Aorta (tissue), 5 donors: ENCODE results near the gene ASXL3. TPM values are rescaled to one million over a fixed set of nuclear protein-coding genes. Genes with fewer than 3 reads are reported as not detected.

ENCODE experiments used
- ATAC-seq: fragments of 200-7000 bp; cut with Tn5 transposase; one replicate; pipeline ENCODE4 v1.9.1; 2022; ENCODE audit warnings: moderate library complexity; ENCODE audit not compliant: low FRiP score
- DNase-seq, 2 donors: peaks; one replicate each; pipeline ENCODE4 v3.0.0-alpha.2; 2020
- H3K27ac ChIP-seq, 2 donors: one replicate each; pipeline ENCODE4 v1.5.1; 2013; ENCODE audit warnings: low read length in 2 of 2, mild to moderate bottlenecking in 2 of 2, moderate library complexity in 2 of 2, control low read depth in 1 of 2, inconsistent platforms in 1 of 2, low read depth in 1 of 2
- H3K27me3 ChIP-seq, 2 donors: one replicate each; pipeline ENCODE4 v1.6.1; 2013; ENCODE audit warnings: control low read depth in 1 of 2, low read length in 1 of 2, mild to moderate bottlenecking in 1 of 2, moderate library complexity in 1 of 2; ENCODE audit not compliant: insufficient read depth in 2 of 2, control insufficient read depth in 1 of 2
- H3K36me3 ChIP-seq, 2 donors: one replicate each; pipeline ENCODE4 v1.6.1; 2013; ENCODE audit warnings: control low read depth in 1 of 2, low read length in 1 of 2, mild to moderate bottlenecking in 1 of 2; ENCODE audit not compliant: insufficient read depth in 2 of 2, control insufficient read depth in 1 of 2
- H3K4me1 ChIP-seq, 2 donors: one replicate each; pipeline ENCODE4 v1.6.1; 2013; ENCODE audit warnings: low read length in 2 of 2, control low read depth in 1 of 2, mild to moderate bottlenecking in 1 of 2, moderate library complexity in 1 of 2; ENCODE audit not compliant: insufficient read depth in 2 of 2, control insufficient read depth in 1 of 2
- H3K4me3 ChIP-seq, 2 donors: one replicate each; pipeline ENCODE4 v1.5.1; 2013; ENCODE audit warnings: low read length in 2 of 2, control low read depth in 1 of 2, mild to moderate bottlenecking in 1 of 2
- H3K9me3 ChIP-seq: one replicate; pipeline ENCODE4 v1.6.1; 2013; ENCODE audit warnings: mild to moderate bottlenecking, low read length; ENCODE audit not compliant: control insufficient read depth
- WGBS, 2 donors: extraction: QIAGEN DNeasy Blood & Tissue Kit; methylation state at CpG; one replicate each; pipeline ENCODE4 v1.1.7; 2013; 5-methylcytosine and 5-hydroxymethylcytosine counted together
- intact Hi-C, 2 donors: fragments of 100-400 bp; cut with DNase I; formaldehyde crosslinking; loops; one replicate each; pipeline versions ENCODE4 v1.14.2 to v1.15.0; 2022
- polyA plus RNA-seq, 2 donors: library from polyadenylated mRNA; stranded (reverse); fragments of 200-250 nt; gene quantifications; one replicate each; pipeline ENCODE4 v1.2.3, GENCODE V29; 2013
- total RNA-seq, 2 donors: library from RNA; stranded (reverse); fragmentation: NEBNext Ultra II Directional; extraction: Animal tissue kit (Norgen Biotek cat#: 25700); gene quantifications; one replicate each; pipeline ENCODE4 v1.2.1, GENCODE V29; 2021
- donor health status: healthy with polysubstance abuse.
- donor health status: Bipolar disorder and iron deficiency.
- donor health status: DM: no; HTN: no; CAD: no.
- donor health status: DM: no; HTN: no; CAD: no.
- donor health status: DM: yes; HTN: yes; CAD: no.

The ASXL3 gene
- total and polyA plus RNA-seq, 4 donors = 0.38 to 5.1 (median 2.6) TPM

DNA sequence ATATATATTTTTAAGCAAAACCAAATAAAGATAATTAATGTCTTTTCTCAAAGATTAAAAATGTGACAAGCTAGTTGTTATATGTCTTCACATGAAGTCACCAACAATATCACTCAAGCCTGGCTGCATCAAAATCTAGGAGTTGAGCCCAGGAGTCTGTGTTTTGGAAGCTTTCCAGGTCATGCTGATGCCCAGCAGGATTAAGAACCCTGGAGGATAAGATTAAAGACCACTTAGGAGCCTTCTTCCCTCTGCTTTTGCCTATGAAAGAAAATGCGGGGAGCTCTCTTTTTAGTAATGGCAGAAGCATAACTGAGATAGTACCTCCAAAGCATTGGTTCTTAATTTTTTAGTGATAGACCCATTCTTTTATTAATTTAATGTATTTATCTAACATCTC, 157.4 kb downstream of the ASXL3 start:
- Histone ChIP-seq H3K4me3 (no peak overlapping the region), H3K27ac (no peak overlapping the region), H3K9me3 (no peaks in the 10 kb centered on the region), H3K36me3 (peaks cover 0 to 4% of the 10 kb centered on the region in 2 donors), H3K4me1 (no peaks in the 10 kb centered on the region), H3K27me3 (no peaks in the 10 kb centered on the region)
- ATAC-seq = no peak
- WGBS, 2 donors = 87 to 95% methylated on average over 1 of the region's 1 CpG
- intact Hi-C loops = no loop called here
- no peak for DNase-seq

DNA sequence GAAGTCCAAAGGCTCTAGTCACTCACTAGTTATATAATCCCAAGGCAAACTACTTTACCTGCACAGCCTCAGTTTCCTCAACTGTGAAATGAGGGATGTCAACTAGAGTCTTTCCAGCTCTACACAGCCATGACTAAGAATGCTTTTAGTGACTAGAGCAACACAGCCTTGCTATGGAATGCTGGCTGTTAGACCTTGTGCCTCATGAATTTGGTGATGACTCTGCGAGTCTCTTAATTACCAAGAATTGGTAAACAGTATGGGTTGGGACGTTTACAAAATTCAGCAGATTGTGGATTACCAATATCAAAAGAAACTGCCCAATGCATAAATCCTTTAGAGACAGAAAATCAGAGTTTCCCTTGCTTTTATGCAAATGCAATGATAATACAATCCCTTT, 163.7 kb downstream of the ASXL3 start:
- intact Hi-C loops = no loop called here
- no peak for ATAC-seq
- WGBS, 2 donors = 92 to 93% methylated on average over 2 of the region's 2 CpGs

DNA sequence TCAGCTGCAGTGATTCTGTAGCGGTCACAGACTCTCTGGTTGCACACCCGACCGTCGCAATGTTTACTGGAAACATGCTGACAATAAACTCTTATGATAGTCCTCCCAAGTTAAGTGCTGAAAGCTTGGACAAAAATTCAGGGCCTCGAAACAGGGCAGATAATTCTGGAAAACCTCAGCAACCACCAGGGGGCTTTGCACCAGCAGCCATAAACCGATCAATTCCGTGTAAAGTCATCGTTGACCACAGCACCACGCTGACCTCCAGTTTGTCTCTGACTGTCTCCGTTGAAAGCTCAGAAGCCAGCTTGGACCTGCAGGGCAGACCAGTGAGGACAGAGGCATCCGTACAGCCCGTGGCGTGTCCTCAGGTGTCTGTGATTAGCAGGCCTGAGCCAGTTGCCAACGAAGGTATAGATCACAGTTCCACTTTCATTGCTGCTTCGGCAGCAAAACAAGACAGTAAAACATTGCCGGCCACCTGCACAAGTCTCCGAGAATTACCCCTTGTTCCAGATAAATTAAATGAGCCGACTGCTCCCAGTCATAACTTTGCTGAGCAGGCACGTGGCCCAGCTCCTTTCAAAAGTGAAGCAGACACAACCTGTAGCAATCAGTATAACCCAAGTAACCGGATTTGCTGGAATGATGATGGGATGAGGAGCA, 166.1 kb downstream of the ASXL3 start:
- intact Hi-C loops = no loop called here
- ATAC-seq (no peak), DNase-seq (no peak)

More for the DNA sequence above, 163.7 kb downstream of the ASXL3 start:
- DNase-seq = no peak
- Histone ChIP-seq H3K36me3 (peaks cover 5% of the 10 kb centered on the region in 2 donors), H3K27me3 (no peaks in the 10 kb centered on the region), H3K4me3 (no peak overlapping the region), H3K27ac (no peak overlapping the region), H3K4me1 (no peaks in the 10 kb centered on the region), H3K9me3 (no peaks in the 10 kb centered on the region)

DNA sequence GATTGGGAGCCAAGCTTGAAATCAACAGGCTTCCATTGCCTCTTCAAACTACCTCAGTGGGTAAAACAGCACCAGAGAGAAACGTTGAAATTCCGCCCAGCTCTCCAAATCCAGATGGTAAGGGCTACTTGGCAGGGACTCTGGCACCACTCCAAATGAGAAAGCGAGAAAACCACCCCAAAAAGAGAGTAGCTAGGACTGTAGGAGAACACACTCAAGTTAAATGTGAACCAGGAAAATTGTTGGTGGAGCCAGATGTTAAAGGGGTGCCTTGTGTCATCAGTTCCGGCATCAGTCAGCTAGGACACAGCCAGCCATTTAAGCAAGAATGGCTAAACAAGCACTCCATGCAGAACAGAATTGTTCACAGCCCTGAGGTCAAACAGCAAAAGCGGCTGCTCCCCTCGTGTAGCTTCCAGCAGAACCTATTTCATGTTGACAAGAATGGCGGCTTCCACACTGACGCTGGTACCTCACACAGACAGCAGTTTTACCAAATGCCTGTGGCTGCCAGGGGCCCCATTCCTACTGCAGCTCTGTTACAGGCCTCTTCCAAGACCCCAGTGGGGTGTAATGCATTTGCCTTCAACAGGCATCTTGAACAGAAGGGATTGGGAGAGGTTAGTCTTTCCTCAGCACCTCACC, 167.3 kb downstream of the ASXL3 start:
- no peaks in the 10 kb centered on the region for H3K4me1 ChIP-seq
- intact Hi-C loops = no loop called here
- H3K27me3 ChIP-seq = no peaks in the 10 kb centered on the region
- WGBS, 2 donors = 91 to 92% methylated on average over 8 of the region's 8 CpGs
- no peak for DNase-seq
- H3K36me3 ChIP-seq = peaks cover 5% of the 10 kb centered on the region in 2 donors
- no peaks in the 10 kb centered on the region for H3K9me3 ChIP-seq
- no peak overlapping the region for H3K4me3 ChIP-seq
- H3K27ac ChIP-seq = no peak overlapping the region
- no peak for ATAC-seq

More for the DNA sequence above, 166.1 kb downstream of the ASXL3 start:
- H3K27me3 ChIP-seq = no peaks in the 10 kb centered on the region
- H3K27ac ChIP-seq = no peak overlapping the region
- H3K4me3 ChIP-seq = no peak overlapping the region
- H3K4me1 ChIP-seq = no peaks in the 10 kb centered on the region
- WGBS, 2 donors = 94 to 95% methylated on average over 20 of the region's 20 CpGs
- no peaks in the 10 kb centered on the region for H3K9me3 ChIP-seq
- peaks cover 5% of the 10 kb centered on the region in 2 donors for H3K36me3 ChIP-seq

DNA sequence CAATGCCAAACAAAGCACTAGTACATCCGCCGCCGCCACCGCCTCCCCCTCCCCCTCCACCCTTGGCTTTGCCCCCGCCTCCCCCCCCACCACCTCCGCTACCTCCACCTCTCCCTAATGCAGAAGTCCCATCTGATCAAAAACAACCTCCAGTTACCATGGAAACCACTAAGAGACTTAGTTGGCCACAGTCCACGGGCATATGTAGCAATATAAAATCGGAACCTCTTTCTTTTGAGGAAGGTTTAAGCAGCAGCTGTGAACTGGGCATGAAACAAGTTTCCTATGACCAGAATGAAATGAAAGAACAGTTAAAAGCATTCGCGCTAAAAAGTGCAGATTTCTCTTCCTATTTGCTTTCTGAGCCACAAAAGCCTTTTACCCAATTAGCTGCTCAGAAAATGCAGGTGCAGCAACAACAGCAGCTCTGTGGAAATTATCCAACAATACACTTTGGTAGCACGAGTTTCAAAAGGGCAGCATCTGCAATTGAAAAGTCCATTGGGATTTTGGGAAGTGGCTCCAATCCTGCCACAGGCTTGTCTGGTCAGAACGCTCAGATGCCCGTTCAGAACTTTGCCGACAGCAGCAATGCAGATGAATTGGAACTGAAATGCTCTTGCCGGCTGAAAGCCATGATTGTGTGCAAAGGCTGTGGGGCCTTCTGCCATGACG, 168.0 kb downstream of the ASXL3 start:
- no peaks in the 10 kb centered on the region for H3K4me1 ChIP-seq
- intact Hi-C loops = no loop called here
- H3K27me3 ChIP-seq = no peaks in the 10 kb centered on the region
- ATAC-seq = no peak
- no peak overlapping the region for H3K27ac ChIP-seq
- no peaks in the 10 kb centered on the region for H3K9me3 ChIP-seq
- DNase-seq = no peak
- 89 to 91% methylated on average over 16 of the region's 16 CpGs for WGBS, 2 donors
- H3K4me3 ChIP-seq = no peak overlapping the region
- H3K36me3 ChIP-seq = peaks cover 5% of the 10 kb centered on the region in 2 donors

DNA sequence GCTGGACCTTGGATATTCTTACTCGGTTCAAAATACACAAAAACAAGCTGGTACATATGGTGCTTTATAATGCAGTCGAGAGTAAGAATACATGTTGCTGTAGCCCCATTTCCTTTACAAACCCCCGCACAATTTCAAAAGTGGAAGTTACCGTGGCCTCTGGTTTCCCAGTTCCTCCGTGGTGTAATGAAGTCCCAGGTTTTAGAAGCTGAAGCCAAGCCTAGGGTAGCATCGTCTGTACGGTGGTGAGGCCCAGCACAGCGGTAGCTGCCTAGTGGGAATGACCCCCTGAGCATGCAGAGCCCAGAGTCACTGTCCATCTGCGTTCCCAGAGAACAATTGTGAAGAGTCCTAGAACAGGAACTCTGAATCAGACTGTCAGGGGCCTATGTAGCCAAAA, 171.8 kb downstream of the ASXL3 start:
- Histone ChIP-seq H3K36me3 (no peaks in the 10 kb centered on the region), H3K4me1 (no peaks in the 10 kb centered on the region), H3K27me3 (no peaks in the 10 kb centered on the region), H3K4me3 (no peak overlapping the region), H3K9me3 (no peaks in the 10 kb centered on the region), H3K27ac (no peak overlapping the region)
- ATAC-seq (no peak), DNase-seq (no peak)
- intact Hi-C loops = no loop called here
- WGBS, 2 donors = 72 to 73% methylated on average over 9 of the region's 9 CpGs

- no peaks in the 10 kb centered on the region for H3K36me3 ChIP-seq
- DNase-seq (no peak), ATAC-seq (no peak)
- H3K4me1 ChIP-seq = no peaks in the 10 kb centered on the region
- no peak overlapping the region for H3K27ac ChIP-seq
- no peak overlapping the region for H3K4me3 ChIP-seq
- H3K9me3 ChIP-seq = no peaks in the 10 kb centered on the region
- 57 to 60% methylated on average over 3 of the region's 3 CpGs for WGBS, 2 donors
- H3K27me3 ChIP-seq = no peaks in the 10 kb centered on the region
- intact Hi-C loops = no loop called here
Measured at GRCh38 chr18:33750366-33750765, 172.3 kb downstream of the ASXL3 start.

- no peak for ATAC-seq
- 32 to 42% methylated on average over 4 of the region's 4 CpGs for WGBS, 2 donors
- intact Hi-C loops = no loop called here
- H3K9me3 ChIP-seq = peaks cover 1% of the 10 kb centered on the region
- no peak overlapping the region for H3K4me3 ChIP-seq
- no peaks in the 10 kb centered on the region for H3K36me3 ChIP-seq
- no peak overlapping the region for H3K27ac ChIP-seq
- H3K27me3 ChIP-seq = no peaks in the 10 kb centered on the region
- no peaks in the 10 kb centered on the region for H3K4me1 ChIP-seq
- no peak for DNase-seq
Measured at GRCh38 chr18:33751613-33752221, 173.7 kb downstream of the ASXL3 start.
